Iris pigment epithelial cell (primary cell): ENCODE data around the gene ELMOD1.

Experiments
- DNase-seq: peaks from one replicate; pipeline ENCODE4 v3.0.0-alpha.2; 2011; ENCODE audit warnings: low read depth

Gene ELMOD1

DNA sequence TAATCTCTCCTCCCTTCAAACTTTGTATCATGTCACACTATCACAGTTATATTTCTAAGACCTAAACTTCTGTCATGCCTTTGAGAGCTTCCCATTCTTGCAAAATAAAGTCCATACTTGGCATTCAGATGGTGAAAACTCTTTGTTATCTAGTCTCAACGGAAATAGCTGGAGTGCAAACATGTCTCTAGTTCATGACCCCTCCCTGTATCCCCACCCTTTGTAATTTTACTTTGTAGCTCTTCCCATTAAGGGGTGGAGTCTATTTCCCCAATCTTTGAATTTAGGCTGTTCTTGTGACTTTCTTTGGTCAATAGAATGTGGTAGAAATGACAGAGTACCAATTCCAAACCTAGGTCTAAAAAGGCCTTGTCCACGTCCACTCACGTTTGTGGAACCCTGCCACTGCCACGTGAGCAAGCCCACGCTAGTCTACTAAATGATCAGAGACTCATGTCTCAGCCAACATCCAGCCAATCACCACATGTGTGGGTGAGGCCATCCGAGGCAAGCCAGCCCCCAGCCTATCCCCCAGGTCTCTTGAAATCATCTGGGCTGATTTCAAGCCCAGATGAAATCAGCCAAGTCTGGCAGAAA is 97.5 kb downstream of the ELMOD1 start:
- no peak for DNase-seq

DNA sequence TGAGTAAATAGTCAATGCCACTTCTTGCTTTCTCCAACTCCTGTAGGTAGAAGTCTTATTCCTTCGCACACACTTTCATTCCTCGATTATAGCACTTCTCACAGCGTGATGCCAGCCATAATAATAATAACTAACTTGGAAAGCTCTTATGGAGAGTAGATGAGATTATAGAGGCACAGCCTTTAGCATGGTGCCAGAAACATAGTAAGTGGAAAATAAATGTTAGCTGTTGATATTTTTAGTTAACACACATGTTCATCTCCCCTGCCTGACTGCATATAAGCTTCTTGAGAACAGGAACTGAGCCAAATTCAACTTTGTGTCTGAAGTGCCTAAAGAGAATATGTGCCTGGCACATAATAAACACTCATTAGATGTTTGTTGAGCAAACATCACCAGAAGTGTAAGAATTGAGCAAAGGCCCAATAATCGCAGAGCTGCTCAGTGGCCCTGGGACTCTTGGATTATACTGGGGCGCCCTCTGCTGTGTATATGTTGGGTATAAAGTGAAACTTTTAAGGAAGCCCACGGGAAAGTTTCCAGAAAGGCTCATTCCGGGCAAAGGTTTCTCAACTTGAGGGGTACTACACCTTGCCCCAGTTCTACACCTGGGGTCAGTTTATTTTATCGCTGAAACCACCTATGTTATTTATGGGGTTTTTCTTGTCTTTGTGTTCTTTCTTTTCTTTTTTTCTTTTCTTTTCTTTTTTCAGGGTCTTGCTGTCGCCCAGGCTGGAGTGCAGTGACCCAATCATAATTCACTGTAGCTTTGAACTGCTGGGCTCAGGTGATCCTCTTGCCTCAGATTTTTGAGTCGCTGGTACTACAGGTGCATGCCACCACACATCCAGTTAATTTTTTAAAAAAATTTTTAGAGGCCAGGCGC is 98.6 kb downstream of the ELMOD1 start:
- peak; percentile 52 for DNase-seq

DNA sequence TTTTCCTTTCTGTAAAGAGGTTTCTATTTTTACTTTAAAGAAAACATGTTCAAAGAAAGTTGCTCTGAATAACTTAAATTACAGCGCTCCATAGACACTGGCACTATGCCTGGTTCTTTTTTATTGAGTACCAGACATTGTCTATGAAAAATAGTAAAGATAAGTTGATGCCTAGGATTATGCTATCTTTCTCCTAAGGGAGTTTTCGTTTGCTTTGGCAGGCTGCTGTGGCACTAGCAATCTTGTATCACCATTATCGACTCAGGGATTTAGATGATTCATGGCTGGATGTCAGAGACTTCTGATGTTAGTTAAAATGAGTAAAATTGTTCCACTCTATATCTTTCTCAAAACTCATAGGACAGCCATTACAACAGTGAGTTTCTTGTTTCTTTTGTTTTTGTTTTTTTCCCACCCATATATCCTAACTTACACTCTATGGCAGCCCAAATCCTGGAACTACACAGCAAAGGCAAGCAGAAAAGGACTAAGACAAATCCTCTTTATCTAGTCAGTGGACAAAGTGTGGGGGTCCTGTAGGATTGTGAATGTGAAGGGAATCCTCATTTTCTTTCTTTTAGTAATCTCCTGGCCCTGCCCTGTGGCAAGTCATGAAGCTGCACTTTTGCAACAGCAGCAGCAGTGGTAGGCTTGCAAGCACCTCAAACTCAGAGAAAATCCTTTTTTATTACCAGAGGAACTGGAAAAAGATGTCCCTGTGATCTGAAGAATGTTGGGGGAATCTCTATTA is 100.2 kb downstream of the ELMOD1 start:
- DNase-seq: peak; percentile 52

DNA sequence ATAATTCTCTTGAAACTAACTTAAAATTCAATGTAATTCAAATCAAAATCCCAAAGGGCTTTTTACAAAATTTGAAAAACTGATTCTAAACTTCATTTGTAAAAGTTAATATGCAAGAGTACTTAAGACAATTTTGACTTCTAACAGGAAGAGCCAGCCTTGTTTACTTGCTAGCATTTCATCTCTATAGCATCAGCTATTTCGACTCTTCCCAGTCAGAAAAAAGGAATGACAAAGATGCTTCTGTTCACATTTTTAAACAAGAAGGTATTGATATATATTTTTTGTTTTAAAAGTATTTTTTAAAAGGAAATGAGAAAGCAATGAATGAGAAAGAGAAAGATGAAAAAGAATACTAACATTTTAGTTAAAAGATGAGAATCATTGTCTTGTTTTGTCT is 104.5 kb downstream of the ELMOD1 start:
- peak; percentile 65 for DNase-seq

DNA sequence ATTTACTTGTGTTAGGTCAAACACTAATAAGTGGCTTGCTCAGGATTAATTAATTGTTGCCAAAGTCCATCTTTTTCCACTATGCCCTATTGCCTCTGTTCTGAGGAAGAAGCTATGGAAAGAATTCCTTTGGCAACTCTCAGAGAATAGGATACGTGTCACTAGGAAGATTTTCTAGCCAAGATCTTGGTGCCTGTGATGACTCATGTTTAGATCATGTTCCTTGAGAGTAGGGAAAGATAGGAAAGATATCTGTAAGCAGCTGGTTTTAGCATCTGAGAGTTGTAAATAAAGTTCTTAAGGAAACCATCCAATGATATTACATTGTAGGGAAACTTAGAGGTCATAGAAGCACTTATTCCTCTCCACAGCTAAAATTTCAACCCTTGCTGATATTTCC is 105.2 kb downstream of the ELMOD1 start:
- peak; percentile 88 for DNase-seq

DNA sequence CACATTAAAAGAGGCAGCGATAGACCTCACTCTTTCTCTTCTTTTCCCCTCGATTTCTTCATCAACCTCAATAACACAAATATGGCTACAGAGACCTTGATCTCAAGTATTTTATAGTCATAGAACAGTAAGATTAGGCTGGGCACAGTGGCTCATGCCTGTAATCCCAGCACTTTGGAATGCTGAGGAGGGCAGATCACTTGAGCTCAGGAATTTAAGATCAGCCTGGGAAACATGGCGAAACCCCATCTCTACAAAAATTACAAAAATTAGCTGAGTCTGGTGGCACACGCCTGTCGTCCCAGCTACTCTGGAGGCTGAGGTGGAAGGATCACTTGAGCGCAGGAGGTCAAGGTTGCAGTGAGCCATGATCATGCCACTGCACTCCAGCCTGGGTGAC is 106.3 kb downstream of the ELMOD1 start:
- no peak for DNase-seq

DNA sequence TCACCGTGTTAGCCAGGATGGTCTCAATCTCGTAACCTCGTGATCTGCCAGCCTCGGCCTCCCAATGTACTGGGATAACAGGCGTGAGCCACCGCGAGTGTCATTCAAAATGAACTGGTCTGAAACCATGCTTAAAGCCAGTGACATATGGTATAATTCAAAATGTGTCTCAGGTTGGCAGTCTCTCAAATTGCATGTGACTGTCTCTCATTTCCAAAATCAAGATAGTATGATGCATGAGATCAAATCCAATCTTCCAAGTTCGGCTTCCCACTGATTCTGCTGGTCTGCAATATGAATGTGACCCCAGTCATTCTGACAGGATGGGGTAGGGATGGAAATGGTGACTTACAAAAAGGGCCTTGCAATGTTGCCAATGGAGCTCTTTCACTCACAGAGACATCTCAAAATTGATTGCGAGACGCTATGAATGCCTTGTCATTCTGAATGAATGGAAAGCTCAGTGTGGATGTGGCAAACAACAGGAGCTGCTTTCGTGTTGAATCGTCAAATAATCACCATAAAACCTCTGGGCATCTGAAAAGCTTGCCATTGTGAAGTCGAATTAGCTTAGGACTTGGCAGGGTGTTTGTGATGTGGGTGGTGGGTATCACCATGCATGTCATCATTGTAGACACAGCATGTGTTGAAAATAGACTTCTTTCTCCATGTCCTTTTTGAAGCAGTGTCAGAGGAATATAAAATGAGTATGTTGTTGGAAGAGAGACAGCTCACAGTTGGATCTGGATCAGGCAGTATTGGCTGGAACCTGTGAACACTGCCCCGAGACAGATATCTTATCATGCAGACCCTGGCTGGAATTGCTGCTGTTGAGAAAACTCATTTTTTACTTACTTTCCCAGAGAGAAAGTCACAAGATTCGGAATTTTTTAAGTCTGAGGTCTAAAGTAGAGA is 108.7 kb downstream of the ELMOD1 start:
- DNase-seq: no peak

DNA sequence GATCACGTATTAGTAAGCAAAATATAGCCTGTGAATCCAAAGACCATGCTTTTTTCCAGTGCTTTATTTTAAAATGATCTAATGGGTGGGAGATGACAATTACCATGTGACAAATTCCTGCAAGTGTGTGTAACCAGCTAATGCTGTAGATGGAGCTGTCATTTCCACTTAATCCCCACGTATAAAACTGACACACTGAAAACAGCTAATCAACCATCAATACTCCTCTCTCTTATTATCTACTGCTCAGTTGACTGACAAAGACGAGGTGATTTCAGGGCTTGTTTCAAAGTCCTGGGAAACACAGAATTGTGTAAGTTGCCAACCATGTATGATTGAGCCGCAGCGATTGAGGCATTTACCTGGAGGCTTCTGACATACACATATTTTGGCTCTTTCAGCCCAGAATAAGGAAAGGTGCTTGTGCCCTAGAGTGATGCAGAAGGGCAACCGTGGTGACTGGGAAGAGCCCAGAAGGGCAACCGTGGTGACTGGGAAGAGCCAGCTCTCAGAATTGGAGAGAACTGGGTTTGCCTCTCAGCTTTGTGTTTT is 111.2 kb downstream of the ELMOD1 start:
- DNase-seq: no peak

DNA sequence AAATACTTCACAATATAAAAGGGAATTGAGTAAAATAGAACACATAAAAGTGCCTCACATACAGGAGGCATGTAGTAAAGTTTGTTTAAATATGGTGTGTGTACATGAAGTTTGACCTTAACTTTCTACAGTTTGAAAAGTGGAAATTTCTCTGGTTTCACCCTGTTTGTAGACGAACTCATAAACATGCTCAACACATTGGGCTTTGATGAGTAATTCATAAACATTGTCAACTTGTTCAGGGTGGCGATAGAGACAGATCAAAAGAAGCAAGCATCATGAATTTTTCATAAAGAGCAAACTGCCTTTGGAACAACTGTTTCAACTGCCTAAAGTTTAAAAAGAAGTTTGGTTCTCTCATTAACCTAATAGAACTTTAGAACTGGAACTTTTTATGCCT is 111.8 kb downstream of the ELMOD1 start:
- DNase-seq: peak; percentile 51

DNA sequence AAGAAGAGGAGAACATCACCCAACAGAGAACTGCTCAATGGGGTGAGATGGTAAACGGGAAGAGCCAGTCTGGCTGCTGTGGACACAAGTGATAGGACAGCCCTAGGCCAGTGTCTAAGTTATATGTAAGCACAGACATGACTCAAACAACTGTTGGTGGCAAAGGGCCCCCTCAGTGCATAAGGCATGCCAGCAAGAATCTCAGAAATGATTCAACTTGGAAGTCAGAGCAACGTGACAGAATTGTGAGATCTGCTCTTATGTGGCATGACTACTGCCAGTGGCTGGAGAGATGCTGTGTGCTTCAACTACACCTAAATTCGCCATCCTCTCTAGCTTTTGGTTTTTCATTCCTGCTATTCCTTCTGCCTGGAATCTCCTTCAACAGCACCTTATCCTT is 113.5 kb downstream of the ELMOD1 start:
- peak; percentile 57 for DNase-seq

DNA sequence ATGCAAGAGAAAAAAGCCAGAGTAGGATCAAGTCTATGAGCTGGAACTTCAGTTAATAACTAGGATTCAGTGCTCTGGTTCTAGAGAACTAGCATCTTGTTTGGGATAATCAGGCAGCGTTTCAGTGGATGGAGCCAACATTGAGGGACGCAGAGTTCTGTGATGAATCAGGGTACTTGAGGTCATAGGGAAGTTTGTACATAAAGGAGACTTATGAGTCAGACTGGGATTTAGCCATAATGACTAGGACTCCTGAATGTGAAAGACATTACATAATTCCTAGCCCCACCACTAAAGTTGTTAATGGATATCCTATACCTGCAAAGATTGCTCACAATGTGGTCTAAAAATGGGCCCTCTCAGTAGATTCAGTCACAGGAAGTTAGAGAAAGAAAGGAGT is 114.1 kb downstream of the ELMOD1 start:
- DNase-seq: peak; percentile 91

DNA sequence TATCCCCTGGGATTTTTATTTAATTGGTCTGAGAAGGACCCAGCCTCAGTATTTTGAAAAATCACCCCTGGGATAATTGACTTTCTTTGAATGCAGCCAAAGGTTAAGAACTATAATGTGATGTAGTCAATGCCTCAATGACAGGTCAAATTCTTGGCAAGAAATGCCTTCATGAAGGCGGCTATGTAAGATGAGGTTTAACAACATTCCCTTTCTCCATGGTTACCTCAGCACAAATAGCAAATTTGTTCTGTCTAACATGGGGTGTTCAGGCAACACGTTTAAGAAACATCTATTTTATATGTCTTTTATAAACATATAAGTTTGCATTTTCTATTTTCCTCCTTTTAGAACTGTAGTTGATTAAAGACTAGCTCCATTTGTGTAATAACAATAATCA is 115.6 kb downstream of the ELMOD1 start:
- DNase-seq: peak; percentile 44

DNA sequence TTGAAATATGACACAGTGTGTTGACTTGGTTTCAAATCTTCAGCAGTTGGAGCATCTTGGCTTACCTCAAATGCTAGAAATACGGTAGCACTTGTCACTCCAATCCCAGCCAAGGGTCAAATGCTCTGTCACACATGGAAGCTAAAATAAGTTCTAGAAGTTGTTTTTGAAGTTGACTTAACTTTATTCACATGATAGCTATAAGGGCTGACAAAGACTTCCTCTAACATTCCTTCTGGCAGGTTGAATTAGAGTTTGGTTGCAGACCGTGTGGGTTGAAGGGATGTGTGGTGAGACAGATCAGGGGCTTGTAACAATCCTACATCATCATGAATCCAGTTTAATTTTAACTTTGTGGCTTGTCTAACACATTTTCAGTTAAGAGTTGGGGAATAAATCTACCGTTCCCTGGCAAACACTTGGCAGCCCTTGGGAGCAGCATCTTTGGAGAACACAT is 116.3 kb downstream of the ELMOD1 start:
- DNase-seq: no peak

DNA sequence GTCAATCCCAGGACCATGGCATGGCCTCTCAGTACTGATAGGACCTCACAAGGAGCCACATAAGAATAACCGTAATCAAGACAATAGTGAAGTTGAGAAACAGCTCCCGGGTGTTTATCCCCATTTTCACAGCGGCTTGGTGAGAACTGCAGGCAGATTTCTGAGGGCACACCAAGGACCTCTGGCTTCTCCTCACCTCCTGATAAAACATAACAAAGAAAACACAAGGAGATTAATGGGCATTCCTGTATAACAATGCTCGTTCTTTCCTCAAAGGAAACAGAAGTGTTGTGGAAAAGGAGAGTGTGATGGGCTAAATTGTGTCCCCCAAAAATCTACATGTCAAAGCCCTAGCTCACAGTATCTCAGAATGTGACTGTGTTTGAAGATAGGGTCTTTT is 116.9 kb downstream of the ELMOD1 start:
- DNase-seq: no peak

DNA sequence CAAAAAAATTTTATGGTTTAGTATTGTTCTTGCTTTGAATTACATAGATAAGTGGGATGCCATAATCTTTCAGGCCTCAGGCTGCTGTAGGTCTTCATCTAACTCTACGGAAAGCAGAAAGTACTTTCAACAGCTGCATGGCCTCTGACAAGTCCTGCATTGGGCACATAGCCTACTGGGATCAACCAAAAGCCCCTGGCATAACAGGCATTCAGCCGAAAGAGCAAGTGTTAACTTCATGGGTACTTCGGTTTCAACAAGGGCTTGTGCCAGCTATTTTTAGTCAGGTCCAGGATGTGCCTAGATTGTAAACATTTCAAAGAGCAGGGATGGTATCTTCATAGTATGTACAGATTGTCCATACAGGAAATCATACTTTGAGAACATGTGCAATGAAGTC is 117.8 kb downstream of the ELMOD1 start:
- no peak for DNase-seq

DNA sequence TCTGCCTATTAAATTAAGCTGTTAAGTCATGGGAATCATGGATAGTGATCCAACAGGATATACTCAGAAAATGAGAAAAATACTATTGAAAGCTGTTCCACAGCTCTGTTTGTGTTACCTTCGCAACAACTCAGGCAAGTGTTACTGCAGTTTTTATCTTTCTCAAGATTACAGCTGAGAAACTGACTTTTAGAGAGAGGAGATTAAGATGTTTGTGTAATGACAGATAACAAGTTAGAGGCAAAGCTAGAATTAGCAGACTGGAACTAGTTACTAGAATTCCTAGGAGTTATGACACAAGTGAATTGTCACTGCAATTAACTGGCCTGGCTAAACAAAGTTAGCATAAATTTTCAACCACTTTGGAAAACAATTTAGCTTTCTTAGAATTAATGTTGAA is 119.4 kb downstream of the ELMOD1 start:
- no peak for DNase-seq

DNA sequence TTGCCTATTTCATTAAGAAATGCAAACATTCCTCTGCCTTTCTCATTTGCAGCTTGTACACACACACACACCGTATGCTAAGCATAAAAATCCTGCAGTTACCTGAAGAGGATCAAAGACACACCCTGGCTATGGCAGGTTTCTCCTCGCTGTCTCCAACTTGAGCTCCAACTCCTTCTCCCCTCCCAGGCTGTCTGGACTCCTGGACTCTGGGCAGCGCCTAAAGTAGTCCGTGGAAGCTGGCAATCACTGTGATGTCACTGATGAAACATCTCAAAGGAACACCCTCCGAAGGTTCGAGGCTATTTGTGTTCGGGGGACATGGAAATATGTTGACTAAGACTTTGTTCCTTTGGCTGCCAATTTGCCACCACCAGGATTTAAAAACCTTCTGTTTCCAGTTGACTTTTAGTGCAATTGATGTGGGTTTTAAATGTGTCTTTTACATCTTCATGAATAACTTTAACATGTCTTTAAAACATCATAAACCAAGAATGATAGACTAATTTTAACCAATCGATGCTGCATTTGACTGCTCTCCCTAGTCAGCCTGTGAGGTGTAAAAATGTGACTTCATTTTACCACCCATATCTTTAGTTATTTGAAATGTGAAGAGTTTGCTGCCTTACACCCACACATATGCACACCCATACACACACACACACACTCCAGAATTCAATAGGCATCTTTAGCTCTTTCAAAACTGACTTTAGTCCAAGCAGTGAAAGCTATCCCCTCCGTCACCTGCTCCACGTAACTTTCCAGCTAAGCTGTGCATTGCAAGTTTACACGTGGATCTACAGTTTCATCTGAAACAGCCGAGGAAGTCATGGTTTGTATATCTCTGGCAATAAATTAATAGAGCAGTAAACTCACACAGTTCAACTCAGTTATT is 121.2 kb downstream of the ELMOD1 start, which contains the start of gene SLN:
Gene SLN (minus strand): TSS at position 196 of the 895 bp plus-strand sequence.
- DNase-seq: no peak

DNA sequence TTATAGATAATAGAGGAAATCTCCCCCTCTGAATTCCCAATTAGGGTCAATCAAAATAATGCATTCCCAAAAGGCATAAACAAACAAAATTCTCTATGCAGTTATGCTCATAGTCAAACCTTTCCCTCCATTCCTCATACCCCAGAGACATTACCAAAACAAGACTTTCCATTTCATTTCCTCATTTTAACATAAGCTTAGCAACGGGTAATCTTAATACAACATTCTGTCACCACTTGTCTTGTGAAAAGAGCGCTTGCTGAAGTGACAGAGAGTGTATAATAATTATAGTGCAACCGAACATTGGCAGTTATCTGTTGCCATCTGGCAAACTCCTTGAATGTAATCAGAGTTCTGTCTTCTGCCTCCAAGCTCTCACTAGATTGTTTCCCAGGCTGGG is 122.1 kb downstream of the ELMOD1 start:
- DNase-seq: no peak
